LNCaP clone FGC (cell line): ENCODE measurements around the gene MYH7.
A peak's percentile ranks its signal among the peaks of the same experiment; 100 is the strongest.

Experiments
- DNase-seq: peaks from one replicate; pipeline ENCODE4 v3.0.0-alpha.2; 2011; ENCODE audit warnings: low read depth
- H3K4me3 ChIP-seq: 2 replicates; pipeline ENCODE4 v1.5.1; 2011; ENCODE audit warnings: mild to moderate bottlenecking, low read depth, low read length, control low read depth
- CTCF ChIP-seq: IDR thresholded peaks from 2 replicates; pipeline ENCODE4 v1.5.1; 2012; ENCODE audit warnings: mild to moderate bottlenecking; ENCODE audit not compliant: control insufficient read depth, insufficient read depth; ENCODE audit errors: extremely low read depth

MYH7 gene

GRCh38 chr14:23442721-23443356 lies 7.4 kb upstream of the MYH7 start:
- TF ChIP-seq CTCF: no peak
- H3K4me3 ChIP-seq: no peak overlapping the region
- no peak for DNase-seq

- peak; percentile 7 for DNase-seq
- H3K4me3 ChIP-seq: no peak overlapping the region
- TF ChIP-seq CTCF: no peak
These were observed 5.6 kb upstream of the MYH7 start for GRCh38 chr14:23441076-23441475.

- H3K4me3 ChIP-seq: no peak overlapping the region
- no peak for DNase-seq
- TF ChIP-seq CTCF: no peak
These were observed 3.8 kb upstream of the MYH7 start for GRCh38 chr14:23439107-23439835.

GRCh38 chr14:23438101-23438971 lies 2.9 kb upstream of the MYH7 start:
- TF ChIP-seq CTCF: no peak
- no peak for DNase-seq
- H3K4me3 ChIP-seq: no peak overlapping the region

- no peak overlapping the region for H3K4me3 ChIP-seq
- no peak for DNase-seq
- TF ChIP-seq CTCF: no peak
These were observed 2.0 kb upstream of the MYH7 start for GRCh38 chr14:23437133-23438100.
